Epithelial cell of esophagus (primary cell): ENCODE results near the gene GADD45G.

Experiments used
- DNase-seq: peaks from one replicate; pipeline ENCODE4 v3.0.0; 2010; ENCODE audit warnings: low read depth
- H3K4me3 ChIP-seq: 2 replicates; pipeline ENCODE4 v1.5.1; 2011; ENCODE audit warnings: mild to moderate bottlenecking, low read length, control low read depth
- CTCF ChIP-seq: IDR thresholded peaks from 2 replicates; pipeline ENCODE4 v1.5.1; 2011; ENCODE audit warnings: low read depth, mild to moderate bottlenecking, low read length, control low read depth, inconsistent platforms; ENCODE audit not compliant: insufficient read depth; ENCODE audit errors: missing control alignments

The GADD45G gene

GRCh38 chr9:89598363-89598713, 6.5 kb upstream of the GADD45G start:
- H3K4me3 ChIP-seq, result no peak overlapping the region
- DNase-seq, result no peak
- TF ChIP-seq CTCF, result no peak

GRCh38 chr9:89598926-89599325, 5.9 kb upstream of the GADD45G start:
- TF ChIP-seq CTCF, result no peak
- DNase-seq, result no peak
- no peak overlapping the region for H3K4me3 ChIP-seq

- no peak for DNase-seq
- TF ChIP-seq CTCF, result no peak
- no peak overlapping the region for H3K4me3 ChIP-seq
These were observed 4.0 kb upstream of the GADD45G start for GRCh38 chr9:89600831-89601230.

- DNase-seq, result no peak
- TF ChIP-seq CTCF, result no peak
- no peak overlapping the region for H3K4me3 ChIP-seq
These were observed 3.5 kb upstream of the GADD45G start for GRCh38 chr9:89601306-89601705.

GRCh38 chr9:89601856-89602562, 2.8 kb upstream of the GADD45G start:
- H3K4me3 ChIP-seq, result no peak overlapping the region
- DNase-seq, result no peak
- no peak for TF ChIP-seq CTCF

- peak; percentile 87 for TF ChIP-seq CTCF
- DNase-seq, result peak; percentile 89
- peak overlapping the region; percentile 13 for H3K4me3 ChIP-seq
These were observed 1.6 kb upstream of the GADD45G start for GRCh38 chr9:89602978-89603766.
